A673 (cell line): ENCODE results near the gene GRIK5.

Experiments used
- EZH2 ChIP-seq: fragments of 200-600 bp; sonication (generic); IDR thresholded peaks from 2 replicates; pipeline ENCODE4 v1.6.1; 2017; ENCODE audit warnings: borderline replicate concordance, low read depth, mild to moderate bottlenecking, mixed read lengths, antibody characterized with exemption, low read length; ENCODE audit not compliant: poor library complexity, severe bottlenecking
- TF ChIP-seq, protein P1 (sequence below): fragments of 300-800, 200-600 bp; sonication (generic); conservative IDR thresholded peaks from 2 replicates; pipeline ENCODE4 v1.5.1; 2017; ENCODE audit warnings: low read depth, mild to moderate bottlenecking, antibody characterized with exemption, low read length, moderate library complexity, mixed read lengths

DNA sequence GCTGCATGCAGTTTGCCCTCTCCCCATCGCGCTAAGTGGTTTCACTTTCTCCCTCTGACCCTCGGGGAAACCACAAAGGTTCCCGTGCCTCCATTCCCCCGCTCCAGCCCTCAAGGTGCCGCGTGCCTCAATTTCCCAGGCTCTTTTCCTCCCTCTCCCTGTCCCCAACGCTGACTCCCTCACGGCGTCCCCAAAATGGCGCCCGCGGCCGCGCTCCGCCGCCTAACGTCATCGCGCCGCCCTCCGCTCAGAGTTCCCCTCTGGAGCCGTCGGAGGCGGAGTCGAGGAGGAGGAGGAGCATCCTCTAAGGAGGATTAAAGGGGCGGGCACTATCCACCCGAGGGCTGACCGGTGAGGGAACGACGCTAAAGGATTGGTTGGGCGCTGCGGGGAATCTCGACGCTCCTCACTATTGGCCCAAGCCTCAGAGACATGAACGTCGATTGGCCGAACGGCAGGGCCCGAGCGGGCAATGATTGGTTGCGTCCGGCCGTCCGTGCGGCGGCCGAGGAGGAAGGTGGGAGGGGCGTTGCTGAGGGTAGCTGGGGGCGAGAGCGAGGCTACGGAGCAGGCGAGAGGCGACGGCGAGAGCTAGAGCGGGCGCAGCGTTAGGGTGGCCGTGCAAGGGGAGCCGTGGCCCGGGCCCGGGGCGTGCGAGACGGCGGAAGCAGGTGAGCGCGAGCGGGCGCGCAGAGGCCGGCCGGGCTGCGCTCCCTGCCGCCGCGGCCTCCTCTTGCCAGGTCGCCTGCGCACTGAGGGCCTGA lies 5.8 kb upstream of the GRIK5 start, which contains the start of gene ZNF574:
- TF ChIP-seq, protein P1, sequence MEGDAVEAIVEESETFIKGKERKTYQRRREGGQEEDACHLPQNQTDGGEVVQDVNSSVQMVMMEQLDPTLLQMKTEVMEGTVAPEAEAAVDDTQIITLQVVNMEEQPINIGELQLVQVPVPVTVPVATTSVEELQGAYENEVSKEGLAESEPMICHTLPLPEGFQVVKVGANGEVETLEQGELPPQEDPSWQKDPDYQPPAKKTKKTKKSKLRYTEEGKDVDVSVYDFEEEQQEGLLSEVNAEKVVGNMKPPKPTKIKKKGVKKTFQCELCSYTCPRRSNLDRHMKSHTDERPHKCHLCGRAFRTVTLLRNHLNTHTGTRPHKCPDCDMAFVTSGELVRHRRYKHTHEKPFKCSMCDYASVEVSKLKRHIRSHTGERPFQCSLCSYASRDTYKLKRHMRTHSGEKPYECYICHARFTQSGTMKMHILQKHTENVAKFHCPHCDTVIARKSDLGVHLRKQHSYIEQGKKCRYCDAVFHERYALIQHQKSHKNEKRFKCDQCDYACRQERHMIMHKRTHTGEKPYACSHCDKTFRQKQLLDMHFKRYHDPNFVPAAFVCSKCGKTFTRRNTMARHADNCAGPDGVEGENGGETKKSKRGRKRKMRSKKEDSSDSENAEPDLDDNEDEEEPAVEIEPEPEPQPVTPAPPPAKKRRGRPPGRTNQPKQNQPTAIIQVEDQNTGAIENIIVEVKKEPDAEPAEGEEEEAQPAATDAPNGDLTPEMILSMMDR: no peak
- TF ChIP-seq EZH2: no peak
